HEK293T (cell line): ENCODE measurements around the gene LINGO4.

Experiments used
- BHLHE40 ChIP-seq: fragments of 450-650 bp; IDR thresholded peaks from 2 replicates; pipeline ENCODE4 v1.6.1; 2016; ENCODE audit warnings: mild to moderate bottlenecking, moderate library complexity, borderline replicate concordance
- FOXM1 ChIP-seq: fragments of 450-650 bp; IDR thresholded peaks from 2 replicates; pipeline ENCODE4 v1.6.1; 2017; ENCODE audit warnings: mild to moderate bottlenecking, borderline replicate concordance
- LEF1 ChIP-seq: fragments of 450-650 bp; IDR thresholded peaks from 2 replicates; pipeline ENCODE4 v1.6.1; 2017; ENCODE audit warnings: mild to moderate bottlenecking, borderline replicate concordance
- SP1 ChIP-seq: fragments of 450-650 bp; IDR thresholded peaks from 2 replicates; pipeline ENCODE4 v1.6.1; 2017
- TARDBP ChIP-seq: fragments of 450-650 bp; IDR thresholded peaks from 2 replicates; pipeline ENCODE4 v1.6.1; 2016
- TF ChIP-seq, protein P1 (sequence below): fragments of 450-650 bp; IDR thresholded peaks from 2 replicates; pipeline ENCODE4 v1.6.1; 2016

DNA sequence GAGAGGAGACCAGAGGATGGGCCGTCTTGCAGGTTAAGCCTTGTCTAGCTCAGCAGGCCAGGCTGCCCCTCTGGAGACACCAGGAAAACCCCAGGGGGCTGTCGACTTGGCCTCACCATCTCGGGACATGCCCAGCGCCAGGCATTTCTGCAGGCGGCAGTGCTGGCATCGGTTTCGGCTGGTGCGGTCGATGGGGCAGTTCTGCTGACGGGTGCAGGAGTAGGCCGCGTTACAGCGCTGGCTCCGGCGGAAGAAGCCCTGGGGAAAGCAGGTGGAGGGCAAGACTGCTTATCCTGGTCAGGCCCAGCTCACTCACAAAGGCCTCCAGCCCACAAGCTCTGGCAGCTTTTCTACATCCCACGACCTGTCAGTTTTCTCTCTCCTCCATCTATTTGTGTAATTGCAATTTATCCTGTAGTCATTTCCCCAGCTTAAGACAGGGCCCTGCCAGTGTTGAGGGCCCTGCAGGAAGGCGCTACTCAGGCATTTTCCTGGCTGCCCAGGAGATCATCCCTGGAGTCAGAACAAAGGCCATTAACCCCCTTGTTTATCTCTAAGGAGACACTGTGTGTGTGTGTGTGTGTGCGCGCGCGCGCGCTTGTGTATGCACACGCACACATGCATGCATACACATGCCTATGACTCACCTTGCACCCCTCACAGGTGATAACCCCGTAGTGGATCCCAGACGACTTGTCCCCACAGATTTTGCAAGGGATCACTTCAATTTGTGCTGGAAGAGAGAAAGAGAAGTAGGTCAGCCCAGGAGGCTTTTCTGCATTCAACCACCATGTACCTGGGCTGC, 11.5 kb upstream of the LINGO4 start:
- TF ChIP-seq SP1 = no peak
- no peak for TF ChIP-seq TARDBP
- TF ChIP-seq FOXM1 = no peak
- no peak for TF ChIP-seq LEF1
- no peak for TF ChIP-seq BHLHE40
- TF ChIP-seq, protein P1, sequence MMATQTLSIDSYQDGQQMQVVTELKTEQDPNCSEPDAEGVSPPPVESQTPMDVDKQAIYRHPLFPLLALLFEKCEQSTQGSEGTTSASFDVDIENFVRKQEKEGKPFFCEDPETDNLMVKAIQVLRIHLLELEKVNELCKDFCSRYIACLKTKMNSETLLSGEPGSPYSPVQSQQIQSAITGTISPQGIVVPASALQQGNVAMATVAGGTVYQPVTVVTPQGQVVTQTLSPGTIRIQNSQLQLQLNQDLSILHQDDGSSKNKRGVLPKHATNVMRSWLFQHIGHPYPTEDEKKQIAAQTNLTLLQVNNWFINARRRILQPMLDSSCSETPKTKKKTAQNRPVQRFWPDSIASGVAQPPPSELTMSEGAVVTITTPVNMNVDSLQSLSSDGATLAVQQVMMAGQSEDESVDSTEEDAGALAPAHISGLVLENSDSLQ = no peak
